Activated naive CD4-positive, alpha-beta T cell treated with anti-CD3 and anti-CD28 coated beads, Interleukin-2, amount 10 ng/mL, durations not matched to agents 7 days and 5 days (primary cell): ENCODE measurements around the gene C19orf73.

Experiments
- CTCF ChIA-PET: fragments of 350-600 bp; sonication (Branson Sonifier 250); formaldehyde crosslinking; loops from one replicate; lab custom pipeline; 2021; ENCODE audit warnings: antibody characterized with exemption; lab: Charles Lee
- DNase-seq: peaks from one replicate; pipeline ENCODE4 v3.0.0-alpha.2; 2020
- H3K27ac Mint-ChIP-seq: one replicate; pipeline ENCODE4 v1.8.0; 2021; ENCODE audit warnings: mild to moderate bottlenecking, moderate library complexity, mixed read lengths
- H3K27me3 Mint-ChIP-seq: one replicate; pipeline ENCODE4 v1.8.0; 2021; ENCODE audit warnings: mild to moderate bottlenecking, mixed read lengths
- H3K36me3 Mint-ChIP-seq: one replicate; pipeline ENCODE4 v1.8.0; 2021; ENCODE audit warnings: mixed read lengths
- H3K4me1 Mint-ChIP-seq: one replicate; pipeline ENCODE4 v1.8.0; 2021; ENCODE audit warnings: mixed read lengths
- H3K4me3 Mint-ChIP-seq: one replicate; pipeline ENCODE4 v1.8.0; 2021; ENCODE audit warnings: mild to moderate bottlenecking, moderate library complexity, mixed read lengths
- H3K9me3 Mint-ChIP-seq: one replicate; pipeline ENCODE4 v1.8.0; 2021; ENCODE audit warnings: mixed read lengths

C19orf73 gene

DNA sequence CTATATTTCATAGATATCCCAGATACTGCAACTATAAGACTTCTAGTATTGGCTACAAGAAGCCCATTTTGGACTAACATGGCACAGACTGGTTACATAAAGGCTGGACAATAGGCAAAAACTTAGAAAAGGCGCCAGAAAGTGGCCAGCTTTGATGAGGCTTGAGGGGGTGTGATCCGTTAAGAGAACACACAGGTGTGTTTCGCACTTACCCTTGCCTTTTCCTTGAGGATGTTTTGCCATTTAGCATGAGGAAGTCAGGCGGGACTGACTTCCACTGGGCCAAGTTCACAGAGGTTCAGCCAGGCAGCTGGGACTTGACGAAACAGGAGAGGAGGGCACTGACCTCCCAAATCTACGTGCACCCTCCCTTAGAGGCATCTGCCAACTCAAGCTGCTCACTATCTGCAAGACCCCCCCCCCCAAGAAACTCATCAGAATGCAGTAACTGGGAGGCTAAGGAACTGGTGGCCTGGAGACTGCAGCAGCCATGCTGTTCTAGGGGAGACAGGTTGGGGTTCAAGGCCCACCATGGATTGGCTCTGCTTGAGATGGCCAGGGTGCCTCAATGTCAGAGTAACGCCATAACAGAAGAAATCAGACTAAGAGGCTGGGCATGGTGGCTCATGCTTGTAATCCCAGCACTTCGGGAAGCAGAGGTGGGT, 9.2 kb downstream of the C19orf73 start:
- CTCF ChIA-PET = interaction anchor here (1.2 kb wide), 1 partner anchor 37 kb away, joined by 3 read pairs; no protein-coding TSS in a partner anchor
- H3K27ac Mint-ChIP-seq = no peak overlapping the region
- peaks cover 34% of the 10 kb centered on the region for H3K36me3 Mint-ChIP-seq

GRCh38 chr19:49109051-49109450, 9.9 kb downstream of the C19orf73 start:
- H3K9me3 Mint-ChIP-seq = no peaks in the 10 kb centered on the region
- no peak for DNase-seq
- H3K27ac Mint-ChIP-seq = no peak overlapping the region
- peaks cover 18% of the 10 kb centered on the region for H3K4me1 Mint-ChIP-seq
- peaks cover 35% of the 10 kb centered on the region for H3K36me3 Mint-ChIP-seq
- H3K4me3 Mint-ChIP-seq = no peak overlapping the region
- CTCF ChIA-PET = no interaction called here
- H3K27me3 Mint-ChIP-seq = no peaks in the 10 kb centered on the region

More for the DNA sequence above, 9.2 kb downstream of the C19orf73 start:
- H3K4me3 Mint-ChIP-seq = no peak overlapping the region
- no peaks in the 10 kb centered on the region for H3K9me3 Mint-ChIP-seq
- no peaks in the 10 kb centered on the region for H3K27me3 Mint-ChIP-seq
- DNase-seq = no peak
- H3K4me1 Mint-ChIP-seq = peaks cover 18% of the 10 kb centered on the region

- H3K27ac Mint-ChIP-seq = no peak overlapping the region
- CTCF ChIA-PET = no interaction called here
These were observed 11.1 kb downstream of the C19orf73 start for GRCh38 chr19:49107625-49108459.

DNA sequence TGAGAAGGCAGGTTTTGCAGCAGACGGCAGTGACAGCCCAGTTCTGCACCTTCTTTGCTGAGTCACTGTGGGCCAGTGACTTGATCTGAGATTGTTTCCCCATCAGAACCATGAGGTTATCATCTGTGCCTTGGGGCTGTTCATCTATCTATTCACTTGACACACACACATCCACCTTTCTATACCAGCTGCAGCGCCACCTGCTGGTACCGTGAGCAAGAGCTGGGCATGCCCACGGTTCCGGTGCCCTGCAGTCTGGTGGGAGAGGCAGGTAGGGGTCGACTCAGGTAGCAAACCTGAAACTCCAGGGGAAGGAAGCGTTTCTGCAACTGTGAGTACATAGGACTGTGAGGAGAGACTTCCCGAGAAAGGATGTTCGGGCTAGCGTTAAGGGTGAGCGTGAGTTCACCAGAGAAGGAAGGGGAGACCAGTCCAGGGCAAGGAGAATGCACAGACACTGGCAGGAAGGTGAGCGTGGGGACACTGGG, 12.3 kb downstream of the C19orf73 start:
- Mint-ChIP-seq H3K36me3 (peaks cover 38% of the 10 kb centered on the region), H3K9me3 (no peaks in the 10 kb centered on the region), H3K4me1 (peaks cover 6% of the 10 kb centered on the region), H3K27me3 (no peaks in the 10 kb centered on the region), H3K27ac (peak overlapping the region; percentile 74), H3K4me3 (peak overlapping the region; percentile 18)
- DNase-seq = peak; percentile 77
- CTCF ChIA-PET = interaction anchor here (0.5 to 2.7 kb wide), 9 partner anchors 8 to 119 kb away, joined by 3 to 18 read pairs (median 7); partner anchors contain the start of gene LIN7B

More at GRCh38 chr19:49107625-49108459, 11.1 kb downstream of the C19orf73 start:
- H3K27me3 Mint-ChIP-seq = no peaks in the 10 kb centered on the region
- peaks cover 7% of the 10 kb centered on the region for H3K4me1 Mint-ChIP-seq
- no peaks in the 10 kb centered on the region for H3K9me3 Mint-ChIP-seq
- no peak for DNase-seq
- H3K4me3 Mint-ChIP-seq = no peak overlapping the region
- H3K36me3 Mint-ChIP-seq = peaks cover 35% of the 10 kb centered on the region

DNA sequence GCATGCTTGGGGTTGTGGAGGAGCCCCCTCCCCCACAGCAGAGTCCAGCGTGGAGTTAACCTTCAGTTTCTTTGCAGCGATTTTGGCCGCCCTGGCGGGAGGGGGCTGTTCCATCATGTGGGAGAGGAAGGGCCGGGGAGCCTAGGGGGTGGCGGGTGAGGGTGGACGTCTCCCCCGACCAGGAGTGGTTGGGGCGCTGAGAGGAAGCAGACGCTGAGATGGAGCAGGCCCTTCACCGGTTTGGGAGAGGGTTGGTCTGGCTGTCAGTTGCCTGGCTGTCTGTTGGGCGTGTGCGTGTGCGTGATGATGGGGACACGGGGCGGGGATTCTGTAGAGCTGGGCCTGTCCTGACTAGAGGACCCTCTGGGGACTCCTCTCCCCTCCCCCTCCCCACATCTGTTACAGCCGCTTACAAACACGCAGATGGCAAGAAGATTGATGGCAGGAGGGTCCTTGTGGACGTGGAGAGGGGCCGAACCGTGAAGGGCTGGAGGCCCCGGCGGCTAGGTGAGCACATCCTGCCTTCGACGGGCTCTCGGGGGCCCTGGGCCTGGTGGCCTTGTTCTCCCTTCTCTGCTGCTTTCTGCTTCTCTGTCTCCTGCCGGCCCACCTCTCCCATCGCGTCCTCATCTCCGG, 14.6 kb downstream of the C19orf73 start:
- H3K36me3 Mint-ChIP-seq = peaks cover 54% of the 10 kb centered on the region
- H3K27ac Mint-ChIP-seq = no peak overlapping the region
- H3K4me3 Mint-ChIP-seq = no peak overlapping the region
- DNase-seq = no peak
- peaks cover 6% of the 10 kb centered on the region for H3K4me1 Mint-ChIP-seq
- no peaks in the 10 kb centered on the region for H3K9me3 Mint-ChIP-seq
- no peaks in the 10 kb centered on the region for H3K27me3 Mint-ChIP-seq
- CTCF ChIA-PET = interaction anchor here (2.7 kb wide), 1 partner anchor 10 kb away, joined by 11 read pairs; the partner anchor contains the start of gene LIN7B

DNA sequence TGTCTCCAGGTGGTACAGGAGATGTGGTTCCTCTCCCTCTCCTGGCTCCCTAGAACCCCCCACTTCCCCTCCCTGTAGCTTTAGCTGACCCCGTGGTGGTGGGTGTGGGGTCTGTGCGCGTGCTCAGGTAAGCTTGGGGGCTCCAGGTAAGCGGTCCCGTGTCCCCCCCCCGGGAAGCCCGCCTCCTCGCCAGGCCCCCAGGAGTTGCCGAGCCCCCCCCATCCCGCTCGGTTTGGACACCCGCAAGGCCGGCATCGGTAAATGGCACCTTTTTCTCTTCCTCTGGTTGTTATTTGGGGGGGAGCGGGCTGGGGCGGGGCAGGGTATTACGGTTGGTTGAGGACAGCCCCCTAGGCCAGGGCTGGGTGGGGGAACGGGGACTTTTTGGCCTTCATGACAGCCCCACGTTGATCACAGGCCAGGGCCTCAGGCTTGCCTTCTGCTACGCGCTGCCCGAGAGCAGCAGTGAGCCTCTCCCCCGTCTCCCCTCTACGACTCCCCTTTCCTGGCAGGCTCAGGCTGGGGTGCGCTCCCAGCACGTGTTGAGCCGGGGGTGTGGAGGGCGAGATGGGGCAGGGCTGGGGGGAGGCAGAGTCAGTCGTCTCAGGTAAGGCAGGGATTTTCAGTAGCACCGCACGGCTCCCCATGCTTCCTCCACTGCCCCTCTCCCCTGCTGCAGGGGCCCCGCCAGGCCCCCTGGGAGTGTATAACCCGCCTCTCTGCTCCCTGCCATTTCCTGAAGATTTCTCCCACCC, 15.4 kb downstream of the C19orf73 start:
- Mint-ChIP-seq H3K36me3 (peaks cover 53% of the 10 kb centered on the region), H3K4me1 (peaks cover 4% of the 10 kb centered on the region), H3K27ac (no peak overlapping the region), H3K4me3 (no peak overlapping the region), H3K9me3 (no peaks in the 10 kb centered on the region), H3K27me3 (no peaks in the 10 kb centered on the region)
- CTCF ChIA-PET = no interaction called here
- DNase-seq = no peak

DNA sequence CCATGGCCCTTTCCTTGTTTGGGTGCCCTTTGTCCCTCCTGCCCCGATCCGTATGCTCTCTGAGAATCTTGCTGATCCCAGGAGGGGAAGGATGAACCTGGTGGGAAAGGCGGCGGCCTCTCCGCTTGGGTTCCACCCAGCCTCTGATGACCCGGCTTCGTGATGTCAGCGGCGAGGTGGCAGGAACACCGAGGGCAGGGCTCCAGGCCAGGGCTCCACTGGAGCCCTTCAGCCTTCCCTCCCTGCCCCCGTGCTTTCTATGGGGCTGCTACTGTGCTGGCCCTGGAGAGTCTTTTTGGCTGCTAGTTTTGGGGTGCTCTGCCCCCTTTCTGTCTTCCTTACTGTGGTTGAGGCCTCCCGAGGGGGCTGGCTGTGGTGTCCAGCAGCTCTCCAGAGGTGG, 16.6 kb downstream of the C19orf73 start:
- Mint-ChIP-seq H3K4me1 (peaks cover 10% of the 10 kb centered on the region), H3K27ac (no peak overlapping the region)
- CTCF ChIA-PET = interaction anchor here (5.6 kb wide), 1 partner anchor 12 kb away, joined by 37 read pairs; the partner anchor contains the start of gene LIN7B

DNA sequence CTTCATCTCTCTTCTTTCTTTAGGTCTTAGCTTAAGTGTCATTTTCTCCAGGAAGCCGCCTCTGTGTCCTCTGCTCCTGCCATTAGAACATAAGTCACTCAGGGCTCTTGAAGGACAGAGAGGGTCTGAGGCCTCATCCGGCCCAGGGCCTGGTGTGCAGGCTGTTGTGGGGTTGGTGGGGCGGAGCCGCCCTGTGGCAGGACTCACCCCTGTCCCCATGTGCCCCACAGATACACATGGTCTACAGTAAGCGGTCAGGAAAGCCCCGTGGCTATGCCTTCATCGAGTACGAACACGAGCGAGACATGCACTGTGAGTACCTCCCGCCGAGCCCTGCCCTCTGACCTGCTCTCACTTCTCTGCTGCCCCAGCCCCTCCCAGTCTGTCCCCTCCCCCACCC, 17.8 kb downstream of the C19orf73 start:
- no peak overlapping the region for H3K4me3 Mint-ChIP-seq
- H3K27ac Mint-ChIP-seq = no peak overlapping the region
- CTCF ChIA-PET = interaction anchor here (5.6 kb wide), 1 partner anchor 13 kb away, joined by 37 read pairs; the partner anchor contains the start of gene LIN7B
- no peaks in the 10 kb centered on the region for H3K9me3 Mint-ChIP-seq
- H3K27me3 Mint-ChIP-seq = no peaks in the 10 kb centered on the region
- H3K36me3 Mint-ChIP-seq = peaks cover 50% of the 10 kb centered on the region
- peaks cover 8% of the 10 kb centered on the region for H3K4me1 Mint-ChIP-seq
- DNase-seq = no peak

More for the DNA sequence above, 16.6 kb downstream of the C19orf73 start:
- Mint-ChIP-seq H3K9me3 (no peaks in the 10 kb centered on the region), H3K27me3 (no peaks in the 10 kb centered on the region), H3K36me3 (peaks cover 55% of the 10 kb centered on the region), H3K4me3 (no peak overlapping the region)
- DNase-seq = no peak

DNA sequence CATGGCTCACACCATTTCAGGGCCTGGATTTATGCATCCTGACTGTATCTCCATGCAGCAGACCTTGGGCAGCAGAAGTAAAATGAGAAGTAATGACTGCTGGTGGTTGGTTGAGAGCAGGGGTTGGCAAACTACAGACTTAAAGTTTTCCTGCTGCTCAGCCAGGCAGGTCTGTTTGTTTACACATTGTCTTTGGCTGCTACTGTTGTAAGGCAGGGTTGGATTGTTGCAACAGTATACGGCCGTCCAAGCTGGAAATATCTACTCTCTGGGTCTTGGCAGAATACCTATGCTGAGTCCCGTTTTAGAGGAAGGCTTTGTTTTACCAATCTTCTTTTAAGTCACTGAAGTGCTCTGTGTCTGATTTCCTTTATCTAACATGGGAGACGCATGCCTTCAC, 20.1 kb downstream of the C19orf73 start:
- H3K27ac Mint-ChIP-seq = no peak overlapping the region
- DNase-seq = no peak
- H3K27me3 Mint-ChIP-seq = no peaks in the 10 kb centered on the region
- CTCF ChIA-PET = interaction anchor here (1.0 to 5.6 kb wide), 8 partner anchors 16 to 126 kb away, joined by 3 to 37 read pairs (median 10); partner anchors contain the start of gene LIN7B
- H3K4me1 Mint-ChIP-seq = peaks cover 13% of the 10 kb centered on the region
- peaks cover 52% of the 10 kb centered on the region for H3K36me3 Mint-ChIP-seq
- H3K9me3 Mint-ChIP-seq = no peaks in the 10 kb centered on the region
- H3K4me3 Mint-ChIP-seq = no peak overlapping the region

DNA sequence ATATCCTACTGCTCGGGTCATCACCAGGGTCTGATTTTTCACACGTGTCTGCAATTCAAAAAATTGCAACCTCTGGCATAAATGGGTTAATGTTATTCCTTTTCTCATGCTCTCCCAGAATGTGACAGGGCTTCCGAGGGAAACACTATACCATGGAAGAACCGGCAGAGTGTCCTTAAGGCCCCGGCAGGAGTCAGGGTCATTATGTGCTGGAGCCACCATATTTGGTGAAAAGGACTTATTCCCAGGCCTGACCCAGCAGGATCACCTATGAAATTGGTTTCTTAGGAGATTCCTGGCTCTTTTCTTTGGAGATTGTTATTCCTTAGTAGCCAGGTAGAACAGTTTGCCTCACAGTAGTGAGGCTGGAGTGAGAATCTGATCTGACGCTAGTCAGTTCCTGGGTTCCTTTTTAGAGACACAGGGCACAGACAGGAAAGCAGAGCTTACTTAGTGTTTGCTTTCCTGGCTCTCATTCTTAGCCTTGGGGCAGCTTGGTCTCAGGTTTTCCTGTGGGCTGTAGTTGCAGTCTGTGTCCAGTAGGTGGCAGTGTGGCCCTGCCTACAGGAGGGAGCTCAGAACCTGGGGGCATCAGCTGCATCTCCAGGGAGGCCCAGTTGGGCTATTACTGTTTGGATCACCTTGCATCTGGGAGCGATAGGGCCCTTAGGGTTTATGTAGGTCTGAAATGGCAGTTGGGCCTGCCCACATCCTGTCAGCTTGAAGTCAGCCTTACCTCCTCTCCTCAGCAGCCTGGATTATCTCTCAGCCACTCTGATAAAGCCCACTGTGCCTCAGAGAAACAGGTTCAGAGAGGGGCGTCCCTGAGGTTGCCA, 21.3 kb downstream of the C19orf73 start:
- H3K4me1 Mint-ChIP-seq = peaks cover 13% of the 10 kb centered on the region
- peak overlapping the region; percentile 80 for H3K27ac Mint-ChIP-seq
- H3K27me3 Mint-ChIP-seq = no peaks in the 10 kb centered on the region
- peaks cover 55% of the 10 kb centered on the region for H3K36me3 Mint-ChIP-seq
- no peaks in the 10 kb centered on the region for H3K9me3 Mint-ChIP-seq
- CTCF ChIA-PET = interaction anchor here (0.6 to 5.6 kb wide), 38 partner anchors 9 to 396 kb away, joined by 3 to 37 read pairs (median 4); partner anchors contain the start of genes GYS1, LIN7B, PPFIA3 and RUVBL2
- H3K4me3 Mint-ChIP-seq = no peak overlapping the region
- peak; percentile 81 for DNase-seq

DNA sequence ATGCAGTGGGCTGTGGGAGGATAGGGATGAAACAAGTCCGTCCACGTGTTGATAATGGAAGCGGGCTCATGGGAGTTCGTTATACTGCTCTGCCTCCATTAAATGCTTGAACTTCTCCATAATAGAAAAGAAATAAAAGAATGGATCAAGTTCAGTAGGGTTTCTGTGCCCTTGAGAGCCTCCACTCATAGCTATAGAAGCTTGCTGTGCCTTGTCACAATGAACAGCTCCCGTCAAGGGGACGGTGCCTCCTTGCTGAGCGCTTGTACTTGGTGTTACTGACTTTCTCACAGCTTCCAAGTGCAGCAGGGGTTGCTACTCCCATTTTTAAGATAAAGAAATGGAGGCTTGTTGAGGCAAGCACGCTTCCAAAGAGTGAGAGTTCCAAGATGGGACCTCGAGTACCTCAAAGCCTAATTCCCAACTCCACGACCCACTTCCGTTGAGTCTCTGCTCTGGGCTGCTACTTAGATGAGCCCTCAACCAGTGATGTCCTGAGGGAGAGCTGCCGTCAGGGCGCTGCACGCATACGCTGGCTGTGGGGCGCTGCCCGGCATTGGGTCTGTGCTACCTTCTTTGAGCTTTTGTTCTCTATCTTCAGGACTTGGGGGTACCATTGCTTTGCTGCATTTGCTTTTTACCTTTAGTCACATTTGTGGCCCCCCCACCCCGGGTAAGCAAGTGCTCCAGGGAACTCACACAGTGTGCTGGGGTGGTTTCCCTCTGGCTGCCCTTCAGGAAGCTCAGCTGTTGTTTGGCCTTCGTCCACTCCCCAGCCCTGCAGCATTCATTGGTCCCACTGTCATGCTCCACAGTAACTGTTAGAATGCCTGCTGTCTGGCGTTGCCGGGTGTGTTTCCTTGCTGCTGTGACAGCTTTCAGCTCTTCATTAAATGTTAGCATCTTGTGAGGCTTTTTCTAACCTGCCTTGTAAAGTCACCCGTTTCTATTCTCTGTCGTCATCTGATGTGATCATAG, 24.1 kb downstream of the C19orf73 start:
- peak overlapping the region; percentile 67 for H3K27ac Mint-ChIP-seq
- no peak for DNase-seq
- no peaks in the 10 kb centered on the region for H3K9me3 Mint-ChIP-seq
- H3K4me3 Mint-ChIP-seq = no peak overlapping the region
- CTCF ChIA-PET = interaction anchor here (0.7 to 1.6 kb wide), 5 partner anchors 11 to 272 kb away, joined by 3 to 7 read pairs (median 4); no protein-coding TSS in a partner anchor
- no peaks in the 10 kb centered on the region for H3K27me3 Mint-ChIP-seq
- peaks cover 52% of the 10 kb centered on the region for H3K36me3 Mint-ChIP-seq
- peaks cover 26% of the 10 kb centered on the region for H3K4me1 Mint-ChIP-seq

DNA sequence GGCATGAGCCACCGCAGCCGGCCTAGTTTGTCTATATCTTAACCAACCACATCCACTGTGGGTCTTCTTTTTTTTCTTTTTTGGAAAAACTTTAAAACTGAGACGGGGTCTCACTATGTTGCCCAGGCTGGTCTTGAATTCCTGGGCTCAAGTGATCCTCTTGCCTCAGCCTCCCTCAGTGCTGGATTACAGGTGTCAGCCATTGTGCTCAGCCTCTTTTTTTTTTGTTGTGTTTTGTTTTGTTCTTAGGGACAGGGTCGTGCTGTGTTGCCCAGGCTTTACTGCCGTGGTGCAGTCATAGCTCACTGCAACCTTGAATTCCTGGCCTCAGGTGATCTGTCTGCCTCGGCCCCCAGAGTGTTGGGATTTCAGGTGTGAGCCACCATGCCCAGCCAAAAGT, 26.3 kb downstream of the C19orf73 start:
- Mint-ChIP-seq H3K27ac (no peak overlapping the region), H3K4me3 (no peak overlapping the region), H3K36me3 (peaks cover 41% of the 10 kb centered on the region), H3K27me3 (no peaks in the 10 kb centered on the region), H3K4me1 (peaks cover 38% of the 10 kb centered on the region), H3K9me3 (no peaks in the 10 kb centered on the region)
- no peak for DNase-seq
- CTCF ChIA-PET = no interaction called here
